GM12878 (cell line): Measurements from ENCODE around the gene PELI2. TPM values are rescaled to one million over a fixed set of nuclear protein-coding genes. Genes with fewer than 3 reads are reported as not detected.

Experiments used
- ATAC-seq: fragments of 200-7000 bp; cut with Tn5 transposase; 3 replicates; pipeline ENCODE4 v1.9.1; 2020; ENCODE audit warnings: mild to moderate bottlenecking, moderate library complexity
- BruUV-seq: library from RNA; stranded (reverse); fragments of 400-500 nt; replicated peaks from 2 replicates; lab custom pipeline; 2021; lab: Mats Ljungman, UMichigan
- CTCF ChIA-PET: fragments of 300-600 bp; sonication (Branson Sonifier 250); formaldehyde crosslinking; extraction: SDS; loops from one replicate; lab custom pipeline; 2021; ENCODE audit warnings: inconsistent platforms; lab: Yijun Ruan, JAX
- POLR2A ChIA-PET: fragments of 350-600 bp; formaldehyde crosslinking; extraction: SDS; loops from one replicate; lab custom pipeline; 2021; ENCODE audit warnings: inconsistent platforms; lab: Charles Lee
- RAD21 ChIA-PET: fragments of 300-600 bp; sonication (Branson Sonifier 250); formaldehyde crosslinking; loops from one replicate; lab custom pipeline; 2023; ENCODE audit warnings: antibody characterized with exemption; ENCODE audit not compliant: unreplicated experiment; lab: Charles Lee
- SMC1A ChIA-PET: fragments of 300-600 bp; sonication (Branson Sonifier 250); formaldehyde crosslinking; loops from one replicate; lab custom pipeline; 2023; ENCODE audit not compliant: unreplicated experiment, uncharacterized antibody; lab: Charles Lee
- DNase-seq: peaks from one replicate; pipeline ENCODE4 v3.0.0-alpha.2; 2011; ENCODE audit warnings: low read depth, low spot score
- FAIRE-seq: peaks from 3 replicates; lab custom pipeline; 2011; peaks lifted over from hg19 to GRCh38; lab: Jason Lieb, UNC
- H2AFZ ChIP-seq: 2 replicates; pipeline ENCODE4 v1.6.0; 2011; ENCODE audit warnings: low read depth, low read length, control low read depth; ENCODE audit not compliant: control insufficient read depth
- H3K27ac ChIP-seq: 2 replicates; pipeline ENCODE4 v1.5.1; 2011; ENCODE audit warnings: control low read depth; ENCODE audit not compliant: control insufficient read depth, insufficient read depth
- H3K27me3 ChIP-seq, 2 experiments: replicated peaks in 1 of 2; 2 replicates each; pipeline versions ENCODE4 v1.6.0 to v1.6.1; 2011; ENCODE audit warnings: low read length in 1 of 2; ENCODE audit not compliant: control insufficient read depth in 2 of 2, insufficient read depth in 2 of 2
- H3K36me3 ChIP-seq, 2 experiments: 2 replicates each; pipeline ENCODE4 v1.5.1; 2011; ENCODE audit warnings: low read length in 1 of 2; ENCODE audit not compliant: control insufficient read depth in 2 of 2, insufficient read depth in 2 of 2
- H3K4me1 ChIP-seq: 2 replicates; pipeline ENCODE4 v1.6.1; 2011; ENCODE audit warnings: mild to moderate bottlenecking, low read length, moderate library complexity, mixed read lengths; ENCODE audit not compliant: control insufficient read depth, insufficient read depth
- H3K4me2 ChIP-seq: 2 replicates; pipeline ENCODE4 v1.6.0; 2011; ENCODE audit warnings: control low read depth; ENCODE audit not compliant: control insufficient read depth, insufficient read depth
- H3K4me3 ChIP-seq: fragments of 200-600 bp; sonication (generic); 2 replicates; pipeline ENCODE4 v1.5.1; 2016
- H3K79me2 ChIP-seq: 2 replicates; pipeline ENCODE4 v1.6.0; 2011; ENCODE audit warnings: low read length; ENCODE audit not compliant: control insufficient read depth, insufficient read depth
- H3K9ac ChIP-seq: 2 replicates; pipeline ENCODE4 v1.8.0; 2011; ENCODE audit warnings: low read length, control low read depth, mixed read lengths; ENCODE audit not compliant: control insufficient read depth, insufficient read depth
- H3K9me3 ChIP-seq: replicated peaks from 3 replicates; pipeline ENCODE4 v1.5.1; 2011; ENCODE audit warnings: mild to moderate bottlenecking, low read length; ENCODE audit not compliant: control insufficient read depth, insufficient read depth
- H4K20me1 ChIP-seq: 2 replicates; pipeline ENCODE4 v1.6.0; 2011; ENCODE audit not compliant: control insufficient read depth, insufficient read depth
- CBX3 ChIP-seq: fragments of 200-600 bp; sonication (generic); IDR thresholded peaks from 2 replicates; pipeline ENCODE4 v1.6.1; 2016; ENCODE audit warnings: low read depth, borderline replicate concordance
- EP300 ChIP-seq, 2 experiments: fragments of 150-350 bp in 1 of 2; IDR thresholded peaks; 2 replicates each; pipeline ENCODE4 v1.6.1; 2011 to 2012; ENCODE audit warnings: low read depth in 2 of 2, low read length in 2 of 2, borderline replicate concordance in 1 of 2, improper control_type of control experiment in 1 of 2, inconsistent platforms in 1 of 2; ENCODE audit not compliant: control insufficient read depth in 1 of 2
- KLF5 ChIP-seq: fragments of 450-650 bp; IDR thresholded peaks from 2 replicates; pipeline ENCODE4 v1.6.1; 2014; ENCODE audit warnings: mild to moderate bottlenecking; ENCODE audit not compliant: partially characterized antibody
- NFXL1 ChIP-seq: fragments of 450-650 bp; IDR thresholded peaks from 2 replicates; pipeline ENCODE4 v1.6.1; 2017; ENCODE audit warnings: antibody characterized with exemption, mild to moderate bottlenecking, borderline replicate concordance
- POLR2A ChIP-seq: IDR thresholded peaks from 2 replicates; pipeline ENCODE4 v1.6.1; 2011; ENCODE audit warnings: low read depth, mild to moderate bottlenecking, low read length
- RELA ChIP-seq: fragments of 450-650 bp; IDR thresholded peaks from 2 replicates; pipeline ENCODE4 v1.8.0; 2014; ENCODE audit warnings: borderline replicate concordance; ENCODE audit not compliant: partially characterized antibody
- ZBED1 ChIP-seq: IDR thresholded peaks from 2 replicates; pipeline ENCODE4 v1.6.1; 2016; ENCODE audit warnings: borderline replicate concordance
- WGBS: methylation state at CpG from one replicate; pipeline ENCODE4 v1.1.6; 2016; ENCODE audit warnings: low lambda C conversion rate; ENCODE audit not compliant: insufficient replicate concordance, insufficient coverage; ENCODE audit errors: missing lambda C conversion rate; 5-methylcytosine and 5-hydroxymethylcytosine counted together
- in situ Hi-C: fragments of 300-500 bp; cut with MboI; formaldehyde crosslinking; loops from 9 replicates; pipeline ENCODE4 v1.14.3; 2018; ENCODE audit warnings: mixed read lengths
- intact Hi-C: fragments of 100-400 bp; cut with micrococcal nuclease; formaldehyde crosslinking; loops from one replicate; pipeline ENCODE4 v1.14.2; 2022; ENCODE audit not compliant: unreplicated experiment
- polyA plus RNA-seq, 11 experiments: library from polyadenylated mRNA; depleted of rRNA in 4 of 11; unstranded in 6 of 11; stranded (reverse) in 5 of 11; fragments of >200 nt; fragmentation: Nextera tagmentation in 4 of 11; fragmentation: Illumina TruSeq in 1 of 11; extraction: Ambion mirVana in 4 of 11; extraction: Trizol in 1 of 11; gene quantifications; 1 replicate in 1 of 11; 2 replicates in 10 of 11; pipeline versions ENCODE4 v1.2.1 to v1.2.3, GENCODE V29; 2011 to 2016; ENCODE audit warnings: inconsistent platforms in 2 of 11, missing spikeins in 2 of 11, low read depth in 1 of 11
- total RNA-seq, 4 experiments: library from RNA; depleted of rRNA in 3 of 4; stranded (reverse); fragments of >200 nt in 3 of 4; fragmentation: Illumina TruSeq in 1 of 4; extraction: Trizol in 1 of 4; gene quantifications; 2 replicates each; pipeline versions ENCODE4 v1.2.1 to v1.2.3, GENCODE V29; 2013 to 2021

The PELI2 gene
- total and polyA plus RNA-seq, 10 of the 15 experiments (the other 5 are each of a cell fraction or from before 2014, with no cell fraction given): under 0.01 to 0.10 (median 0.01) TPM; not detected in 3

DNA sequence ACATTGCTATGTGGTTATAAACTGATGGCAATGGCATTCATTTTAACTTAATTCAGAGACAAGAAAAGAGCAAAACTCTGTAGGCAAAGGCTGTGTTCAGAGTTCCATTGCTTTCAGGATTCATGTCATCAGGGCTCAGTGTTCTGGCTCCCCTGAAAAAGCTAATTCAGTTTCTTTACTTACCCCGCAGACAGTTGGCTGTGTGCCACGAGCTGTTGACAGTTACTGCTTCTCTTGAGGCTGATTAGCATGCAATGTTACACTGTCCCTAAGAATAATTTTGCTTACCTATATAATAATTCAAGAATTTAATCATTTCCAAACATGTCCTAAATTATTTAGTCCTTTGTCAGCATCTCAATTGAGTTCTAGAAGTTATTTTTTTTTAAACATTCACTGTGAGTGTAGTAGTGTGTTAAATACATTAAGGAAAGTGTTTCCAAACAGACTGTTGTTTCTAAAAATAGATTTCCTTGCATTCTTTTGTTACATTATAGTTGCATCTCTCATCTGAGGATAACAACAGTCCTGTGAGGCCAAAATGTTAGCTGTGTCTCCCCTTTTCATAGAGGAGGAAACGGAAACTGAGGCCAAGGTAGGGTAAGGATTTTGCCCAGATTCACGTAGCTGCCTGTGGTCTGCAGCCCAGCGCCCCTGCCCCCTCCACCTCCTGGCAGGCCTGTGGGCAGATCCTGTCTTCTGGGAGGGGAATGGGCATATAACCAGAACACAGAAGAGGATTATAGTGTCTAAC lies 98.6 kb downstream of the PELI2 start (continued):
- TF ChIP-seq RELA: no peak
- TF ChIP-seq POLR2A: no peak
- no peak for TF ChIP-seq ZBED1
- TF ChIP-seq KLF5: no peak
- TF ChIP-seq CBX3: no peak
- TF ChIP-seq EP300 (IDR thresholded peaks at IDR 0.05; ENCODE audit: borderline replicate concordance in 1 of 2, control insufficient read depth in 1 of 2, low read depth in 2 of 2, low read length in 2 of 2): no peak
- TF ChIP-seq, all 136 proteins: peak for 0

- no peak for ATAC-seq
- WGBS: 5% methylated on average over 7 of the region's 7 CpGs
These were observed 99.3 kb downstream of the PELI2 start for GRCh38 chr14:56217380-56218045.

More at GRCh38 chr14:56217380-56218045, 99.3 kb downstream of the PELI2 start:
- no peaks in the 10 kb centered on the region for H3K36me3 ChIP-seq
- RAD21 ChIA-PET: no interaction called here
- CTCF ChIA-PET: no interaction called here
- DNase-seq (no peak), FAIRE-seq (no peak)
- H3K4me3 ChIP-seq: no peak overlapping the region
- no peak overlapping the region for H3K9ac ChIP-seq
- no peak for TF ChIP-seq NFXL1
- no peaks in the 10 kb centered on the region for H3K9me3 ChIP-seq
- no peaks in the 10 kb centered on the region for H4K20me1 ChIP-seq
- SMC1A ChIA-PET: no interaction called here
- no peaks in the 10 kb centered on the region for H3K4me1 ChIP-seq
- no peaks in the 10 kb centered on the region; a peak in 2 of 4 replicates for H3K27me3 ChIP-seq
- BruUV-seq: no TSS peak
- H3K4me2 ChIP-seq: no peak overlapping the region
- POLR2A ChIA-PET: no interaction called here
- in situ Hi-C loops: no loop called here
- H3K27ac ChIP-seq: no peak overlapping the region
- H2AFZ ChIP-seq: no peak overlapping the region
- H3K79me2 ChIP-seq: no peaks in the 10 kb centered on the region
- intact Hi-C loops: no loop called here
